ENCODE results near the gene UBALD2. TPM values are rescaled to one million over a fixed set of nuclear protein-coding genes. Genes with fewer than 3 reads are reported as not detected.

UBALD2 gene
- total and polyA plus RNA-seq, 4 donors: 23.2 to 30.2 (median 26.7) TPM

DNA sequence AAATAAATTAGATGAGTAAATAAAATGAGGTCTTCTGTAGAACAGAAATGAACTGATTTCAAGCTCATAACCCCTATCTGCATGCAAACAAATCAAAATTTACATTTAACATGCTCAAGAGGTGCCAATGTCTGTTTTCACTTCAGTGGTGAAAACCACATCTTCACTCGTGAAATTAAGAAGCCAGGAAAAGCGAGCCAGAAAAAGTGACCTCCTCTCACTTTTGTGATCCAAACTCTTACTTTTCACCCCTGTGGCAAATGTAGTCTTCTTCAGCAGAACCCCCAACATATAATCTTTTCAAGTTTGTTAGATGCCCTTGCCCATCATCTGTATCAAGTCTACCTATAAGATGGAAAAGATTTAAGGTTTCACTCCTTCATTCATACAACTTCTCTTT, 52.4 kb downstream of the UBALD2 start:
- Histone ChIP-seq H3K4me3 (ENCODE audit: low read length in 2 of 2) (no peak overlapping the region), H3K36me3 (ENCODE audit: control insufficient read depth in 1 of 2, insufficient read depth in 2 of 2, low read length in 1 of 2) (peaks cover 4 to 9% of the 10 kb centered on the region in 2 donors), H3K9me3 (ENCODE audit: control insufficient read depth, low read length) (no peaks in the 10 kb centered on the region), H3K4me1 (ENCODE audit: control insufficient read depth in 1 of 2, insufficient read depth in 2 of 2, low read length in 2 of 2) (no peaks in the 10 kb centered on the region), H3K27me3 (ENCODE audit: control insufficient read depth in 1 of 2, insufficient read depth in 2 of 2, low read length in 1 of 2) (no peaks in the 10 kb centered on the region), H3K27ac (ENCODE audit: low read depth in 1 of 2, low read length in 2 of 2) (no peak overlapping the region)
- DNase-seq (no peak), ATAC-seq (ENCODE audit: low FRiP score) (no peak)
- intact Hi-C loops (cut with DNase I): no loop called here
- WGBS, 2 donors: 91 to 94% methylated on average over 2 of the region's 2 CpGs

DNA sequence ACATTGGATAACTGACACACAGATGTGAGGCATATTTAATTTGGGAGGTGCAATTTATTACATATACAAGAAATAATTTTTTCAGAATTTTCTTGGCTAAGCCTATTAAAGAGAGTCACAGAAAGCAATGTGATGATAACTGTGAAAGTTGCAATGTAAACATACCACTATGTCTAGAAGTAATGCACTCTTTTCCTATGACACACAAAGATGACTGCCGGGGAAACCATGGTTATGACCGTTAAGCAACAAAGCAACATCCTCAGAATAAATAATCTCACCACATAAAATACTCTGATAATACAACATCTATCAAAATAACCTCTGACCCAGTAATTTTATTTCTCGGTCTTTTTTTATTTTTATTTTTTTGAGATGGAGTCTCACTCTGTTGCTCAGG, 53.4 kb downstream of the UBALD2 start:
- H3K27ac ChIP-seq (ENCODE audit: low read depth in 1 of 2, low read length in 2 of 2): no peak overlapping the region
- DNase-seq: no peak

More for the DNA sequence above, 53.4 kb downstream of the UBALD2 start:
- H3K9me3 ChIP-seq (ENCODE audit: control insufficient read depth, low read length): no peaks in the 10 kb centered on the region
- H3K36me3 ChIP-seq (ENCODE audit: control insufficient read depth in 1 of 2, insufficient read depth in 2 of 2, low read length in 1 of 2): peaks cover 2 to 6% of the 10 kb centered on the region in 2 donors
- ATAC-seq (ENCODE audit: low FRiP score): no peak
- H3K4me1 ChIP-seq (ENCODE audit: control insufficient read depth in 1 of 2, insufficient read depth in 2 of 2, low read length in 2 of 2): no peaks in the 10 kb centered on the region
- intact Hi-C loops (cut with DNase I): no loop called here
- no peaks in the 10 kb centered on the region for H3K27me3 ChIP-seq (ENCODE audit: control insufficient read depth in 1 of 2, insufficient read depth in 2 of 2, low read length in 1 of 2)
- WGBS, 2 donors: 85 to 88% methylated on average over 3 of the region's 3 CpGs
- H3K4me3 ChIP-seq (ENCODE audit: low read length in 2 of 2): no peak overlapping the region

Other genes starting within 250 kb of the UBALD2 start
- under 1 TPM; 0.16 to 0.21 TPM for gene EVPL, start 238.0 kb upstream of the UBALD2 start, total RNA-seq
- 10 to 100 TPM in 1 of 2 donors, under 1 TPM in 1; 0.10 to 12.5 TPM for gene EVPL, start 238.0 kb upstream of the UBALD2 start, polyA plus RNA-seq
- gene SRP68, start 192.8 kb upstream of the UBALD2 start, total RNA-seq: 10 to 100 TPM; 57.6 to 60.9 TPM
- 10 to 100 TPM; 35.1 to 41.8 TPM for gene SRP68, start 192.8 kb upstream of the UBALD2 start, polyA plus RNA-seq
- gene GALR2, start 190.6 kb upstream of the UBALD2 start, total RNA-seq: not detected
- gene GALR2, start 190.6 kb upstream of the UBALD2 start, polyA plus RNA-seq: not detected
- not detected for gene ZACN, start 186.2 kb upstream of the UBALD2 start, total RNA-seq
- gene ZACN, start 186.2 kb upstream of the UBALD2 start, polyA plus RNA-seq: 1 to 10 TPM in 1 of 2 donors, under 1 TPM in 1; 0.75 to 3.0 TPM
- gene EXOC7, start 161.6 kb upstream of the UBALD2 start, total RNA-seq: 100 to 1,000 TPM in 1 of 2 donors, 10 to 100 TPM in 1; 98.8 to 138 TPM
- gene EXOC7, start 161.6 kb upstream of the UBALD2 start, polyA plus RNA-seq: 100 to 1,000 TPM in 1 of 2 donors, 10 to 100 TPM in 1; 25.7 to 102 TPM
- not detected for gene FOXJ1, start 124.1 kb upstream of the UBALD2 start, total RNA-seq
- not detected for gene FOXJ1, start 124.1 kb upstream of the UBALD2 start, polyA plus RNA-seq
- 1 to 10 TPM; 1.7 to 2.0 TPM for gene RNF157, start 24.9 kb upstream of the UBALD2 start, total RNA-seq
- gene RNF157, start 24.9 kb upstream of the UBALD2 start, polyA plus RNA-seq: 1 to 10 TPM in 1 of 2 donors, under 1 TPM in 1; 0.36 to 3.8 TPM
- 1 to 10 TPM; 3.4 to 4.2 TPM for gene QRICH2, start 42.9 kb downstream of the UBALD2 start, total RNA-seq
- 10 to 100 TPM in 1 of 2 donors, 1 to 10 TPM in 1; 1.4 to 12.8 TPM for gene QRICH2, start 42.9 kb downstream of the UBALD2 start, polyA plus RNA-seq
- 10 to 100 TPM; 47.2 to 64.4 TPM for gene PRPSAP1, start 88.6 kb downstream of the UBALD2 start, total RNA-seq
- 10 to 100 TPM; 29.7 to 45.2 TPM for gene PRPSAP1, start 88.6 kb downstream of the UBALD2 start, polyA plus RNA-seq
- gene SPHK1, start 119.3 kb downstream of the UBALD2 start, total RNA-seq: 10 to 100 TPM; 22.2 to 24.5 TPM
- gene SPHK1, start 119.3 kb downstream of the UBALD2 start, polyA plus RNA-seq: 10 to 100 TPM in 1 of 2 donors, 1 to 10 TPM in 1; 8.6 to 13.9 TPM
- 10 to 100 TPM; 14.0 to 24.7 TPM for gene UBE2O, start 187.8 kb downstream of the UBALD2 start, total RNA-seq
- gene UBE2O, start 187.8 kb downstream of the UBALD2 start, polyA plus RNA-seq: 10 to 100 TPM in 1 of 2 donors, 1 to 10 TPM in 1; 2.5 to 11.0 TPM
- gene AANAT, start 202.3 kb downstream of the UBALD2 start, total RNA-seq: not detected
- not detected for gene AANAT, start 202.3 kb downstream of the UBALD2 start, polyA plus RNA-seq
- 10 to 100 TPM; 30.9 to 45.0 TPM for gene RHBDF2, start 236.1 kb downstream of the UBALD2 start, total RNA-seq
- gene RHBDF2, start 236.1 kb downstream of the UBALD2 start, polyA plus RNA-seq: 10 to 100 TPM in 1 of 2 donors, 1 to 10 TPM in 1; 2.6 to 11.0 TPM

Data from aorta (tissue), 5 donors.